PC-3 (cell line): Measurements from ENCODE around the gene F12. TPM values are rescaled to one million over a fixed set of nuclear protein-coding genes. Genes with fewer than 3 reads are reported as not detected.

Experiments
- ATAC-seq: fragments of 200-7000 bp; cut with Tn5 transposase; 2 replicates; pipeline ENCODE4 v1.9.1; 2020; ENCODE audit warnings: mild to moderate bottlenecking, moderate library complexity
- BruUV-seq: library from RNA; stranded (reverse); fragments of 400-500 nt; replicated peaks from 2 replicates; lab custom pipeline; 2021; lab: Mats Ljungman, UMichigan
- CTCF ChIA-PET: fragments of 300-600 bp; sonication (Branson Sonifier 250); formaldehyde crosslinking; loops from one replicate; lab custom pipeline; 2022; ENCODE audit warnings: antibody characterized with exemption; lab: Charles Lee
- POLR2A ChIA-PET: fragments of 300-600 bp; sonication (Branson Sonifier 250); formaldehyde crosslinking; loops from one replicate; lab custom pipeline; 2022; ENCODE audit warnings: antibody characterized with exemption; ENCODE audit not compliant: unreplicated experiment; lab: Charles Lee
- DNase-seq: peaks from one replicate; pipeline ENCODE4 v3.0.0-alpha.2; 2015
- H2AFZ ChIP-seq: fragments of 300-600 bp; sonication (generic); 2 replicates; pipeline ENCODE4 v1.6.0; 2016; ENCODE audit warnings: antibody characterized with exemption, low read length
- H3F3A ChIP-seq: fragments of 300-600 bp; sonication (generic); one replicate; pipeline ENCODE4 v1.6.0; 2017; ENCODE audit warnings: antibody characterized with exemption, low read length, control low read depth, mild to moderate bottlenecking; ENCODE audit not compliant: unreplicated experiment
- H3K27ac ChIP-seq: fragments of 300-600 bp; sonication (generic); 2 replicates; pipeline ENCODE4 v1.5.1; 2016; ENCODE audit warnings: mild to moderate bottlenecking, low read length
- H3K27me3 ChIP-seq: fragments of 300-600 bp; sonication (generic); 2 replicates; pipeline ENCODE4 v1.6.1; 2016; ENCODE audit warnings: low read length, mixed read lengths
- H3K36me3 ChIP-seq: fragments of 300-600 bp; sonication (generic); 2 replicates; pipeline ENCODE4 v1.6.1; 2016; ENCODE audit warnings: low read depth, mixed run types, low read length, mixed read lengths
- H3K4me1 ChIP-seq: fragments of 300-600 bp; sonication (generic); 2 replicates; pipeline ENCODE4 v1.5.1; 2016; ENCODE audit warnings: low read length; ENCODE audit not compliant: insufficient read depth
- H3K4me2 ChIP-seq: fragments of 300-600 bp; sonication (generic); 2 replicates; pipeline ENCODE4 v1.6.0; 2016; ENCODE audit warnings: low read length
- H3K4me3 ChIP-seq: fragments of 300-600 bp; sonication (generic); 2 replicates; pipeline ENCODE4 v1.5.1; 2016; ENCODE audit warnings: mild to moderate bottlenecking, low read length, mixed read lengths
- H3K79me2 ChIP-seq: fragments of 300-600 bp; sonication (generic); 2 replicates; pipeline ENCODE4 v1.6.1; 2017; ENCODE audit warnings: low read length, mixed read lengths
- H3K9ac ChIP-seq: fragments of 300-600 bp; sonication (generic); 2 replicates; pipeline ENCODE4 v1.6.0; 2016; ENCODE audit warnings: mild to moderate bottlenecking, low read length
- H3K9me2 ChIP-seq: fragments of 300-600 bp; sonication (generic); replicated peaks from 2 replicates; pipeline ENCODE4 v1.6.1; 2016; ENCODE audit warnings: mixed run types, low read length, mixed read lengths
- H3K9me3 ChIP-seq: fragments of 300-600 bp; sonication (generic); 2 replicates; pipeline ENCODE4 v1.6.1; 2016; ENCODE audit warnings: low read length, mixed read lengths
- H4K20me1 ChIP-seq: fragments of 300-600 bp; sonication (generic); 2 replicates; pipeline ENCODE4 v1.6.1; 2016; ENCODE audit warnings: low read length, mixed read lengths
- CTCF ChIP-seq: fragments of 300-600 bp; sonication (generic); conservative IDR thresholded peaks from 2 replicates; pipeline ENCODE4 v1.5.1; 2017; ENCODE audit warnings: antibody characterized with exemption, low read depth, mild to moderate bottlenecking, low read length
- EZH2 ChIP-seq: fragments of 300-600 bp; sonication (generic); IDR thresholded peaks from one replicate; pipeline ENCODE4 v1.6.1; 2017; ENCODE audit warnings: antibody characterized with exemption, mild to moderate bottlenecking, low read length; ENCODE audit not compliant: unreplicated experiment
- EZH2phosphoT487 ChIP-seq: fragments of 300-600 bp; sonication (generic); IDR thresholded peaks from 2 replicates; pipeline ENCODE4 v1.6.1; 2018; ENCODE audit warnings: mild to moderate bottlenecking, antibody characterized with exemption, low read length, borderline replicate concordance
- intact Hi-C: fragments of 100-400 bp; cut with micrococcal nuclease; formaldehyde crosslinking; loops from 2 replicates; pipeline ENCODE4 v1.9.0; 2023
- total RNA-seq: library from RNA; depleted of rRNA; stranded (reverse); fragments of >200 nt; gene quantifications from 2 replicates; pipeline ENCODE4 v1.2.3, GENCODE V29; 2014

The F12 gene
- total RNA-seq, 1 experiment from 2014 or later, result 36.8 TPM

- H3K27me3 ChIP-seq, result no peaks in the 10 kb centered on the region
- H3K4me2 ChIP-seq, result no peak overlapping the region
- H4K20me1 ChIP-seq, result no peaks in the 10 kb centered on the region
- H3K9ac ChIP-seq, result no peak overlapping the region
- peaks cover 6% of the 10 kb centered on the region for H3K4me1 ChIP-seq
- TF ChIP-seq CTCF (no peak), EZH2 (no peak), EZH2phosphoT487 (no peak)
- no peak overlapping the region for H3K27ac ChIP-seq
- ChIA-PET CTCF (no interaction called here), POLR2A (no interaction called here)
- H2AFZ ChIP-seq, result no peak overlapping the region
- no peaks in the 10 kb centered on the region for H3K9me2 ChIP-seq
- no TSS peak for BruUV-seq
- intact Hi-C loops, result no loop called here
- no peak for ATAC-seq
- no peak for DNase-seq
- H3F3A ChIP-seq, result no peaks in the 10 kb centered on the region
- no peaks in the 10 kb centered on the region for H3K79me2 ChIP-seq
- no peaks in the 10 kb centered on the region for H3K9me3 ChIP-seq
- H3K4me3 ChIP-seq, result no peak overlapping the region
- H3K36me3 ChIP-seq, result no peaks in the 10 kb centered on the region
Measured at GRCh38 chr5:177397875-177398390, 11.4 kb downstream of the F12 start.

- no peak overlapping the region for H3K9ac ChIP-seq
- CTCF ChIA-PET, result no interaction called here
- H3K27ac ChIP-seq, result no peak overlapping the region
- H3K4me2 ChIP-seq, result no peak overlapping the region
- BruUV-seq, result no TSS peak
- H3K4me3 ChIP-seq, result no peak overlapping the region
- peaks cover under 1% of the 10 kb centered on the region; the same call in 1 of the 2 replicates for H3K4me1 ChIP-seq
- no peaks in the 10 kb centered on the region for H3K27me3 ChIP-seq
- H3K9me2 ChIP-seq, result no peaks in the 10 kb centered on the region
- no peaks in the 10 kb centered on the region for H3K36me3 ChIP-seq
- POLR2A ChIA-PET, result no interaction called here
- H4K20me1 ChIP-seq, result no peaks in the 10 kb centered on the region
- no peaks in the 10 kb centered on the region for H3K9me3 ChIP-seq
- TF ChIP-seq EZH2, result no peak
- TF ChIP-seq CTCF, result no peak
- no peak for TF ChIP-seq EZH2phosphoT487
- no peaks in the 10 kb centered on the region for H3K79me2 ChIP-seq
- no peak for DNase-seq
- ATAC-seq, result no peak
- H3F3A ChIP-seq, result no peaks in the 10 kb centered on the region
- H2AFZ ChIP-seq, result no peak overlapping the region
- intact Hi-C loops, result no loop called here
Measured at GRCh38 chr5:177396807-177397206, 12.6 kb downstream of the F12 start.

- Histone ChIP-seq H3K79me2 (no peaks in the 10 kb centered on the region), H3K9me2 (no peaks in the 10 kb centered on the region), H3K4me3 (no peak overlapping the region), H3K4me2 (no peak overlapping the region), H3K9me3 (no peaks in the 10 kb centered on the region), H4K20me1 (no peaks in the 10 kb centered on the region), H2AFZ (no peak overlapping the region), H3K9ac (no peak overlapping the region), H3K36me3 (no peaks in the 10 kb centered on the region), H3K27ac (no peak overlapping the region), H3K27me3 (no peaks in the 10 kb centered on the region), H3K4me1 (no peaks in the 10 kb centered on the region), H3F3A (no peaks in the 10 kb centered on the region)
- no peak for DNase-seq
- no peak for TF ChIP-seq EZH2phosphoT487
- no peak for TF ChIP-seq EZH2
- no peak for TF ChIP-seq CTCF
- ChIA-PET CTCF (no interaction called here), POLR2A (no interaction called here)
- ATAC-seq, result no peak
- intact Hi-C loops, result no loop called here
- no TSS peak for BruUV-seq
Measured at GRCh38 chr5:177396078-177396477, 13.3 kb downstream of the F12 start.
